Body of pancreas (tissue), 4 donors: ENCODE results near the gene RNF7.

Experiments
- CTCF ChIP-seq, 7 experiments: fragments of 450-650 bp in 4 of 7; fragments of 200-600 bp in 3 of 7; sonication (generic) in 3 of 7; IDR thresholded peaks; one replicate each; pipeline ENCODE4 v1.5.1; 2016 to 2019; ENCODE audit warnings: antibody characterized with exemption in 7 of 7
- POLR2A ChIP-seq, 3 donors: fragments of 450-650 bp; IDR thresholded peaks; one replicate each; pipeline ENCODE4 v1.6.1; 2016; ENCODE audit warnings: antibody characterized with exemption in 3 of 3, mild to moderate bottlenecking in 2 of 3

GRCh38 chr3:141709126-141709770 is 28.9 kb upstream of the RNF7 start:
- TF ChIP-seq CTCF (IDR thresholded peaks at IDR 0.05) (no peak), POLR2A (IDR thresholded peaks at IDR 0.05) (no peak)
